Naive B cell (primary cell): ENCODE data around the gene ANKS3. TPM values are rescaled to one million over a fixed set of nuclear protein-coding genes. Genes with fewer than 3 reads are reported as not detected.

Source experiments
- ATAC-seq, 2 donors: fragments of 150-1000 bp; cut with Tn5 transposase; 2 replicates each; pipeline ENCODE4 v1.10.0; 2021; ENCODE audit warnings: low read depth in 2 of 2, mild to moderate bottlenecking in 2 of 2, moderate library complexity in 2 of 2
- DNase-seq: peaks from one replicate; pipeline ENCODE4 v3.0.0; 2022
- H3K27ac Mint-ChIP-seq, 6 donors: one replicate each; pipeline ENCODE4 v1.8.0; 2020 to 2022; ENCODE audit warnings: mild to moderate bottlenecking in 6 of 6, mixed read lengths in 6 of 6, moderate library complexity in 5 of 6, inconsistent platforms in 2 of 6
- H3K27me3 Mint-ChIP-seq, 3 donors: one replicate each; pipeline ENCODE4 v1.8.0; 2021 to 2022; ENCODE audit warnings: mixed read lengths in 3 of 3, mild to moderate bottlenecking in 1 of 3
- H3K36me3 Mint-ChIP-seq, 2 donors: one replicate each; pipeline ENCODE4 v1.8.0; 2020 to 2022; ENCODE audit warnings: mixed read lengths in 2 of 2, inconsistent platforms in 1 of 2, mild to moderate bottlenecking in 1 of 2
- H3K4me1 Mint-ChIP-seq, 3 donors: one replicate each; pipeline ENCODE4 v1.8.0; 2020 to 2022; ENCODE audit warnings: mixed read lengths in 3 of 3, inconsistent platforms in 1 of 3, mild to moderate bottlenecking in 1 of 3, moderate library complexity in 1 of 3
- H3K4me3 Mint-ChIP-seq, 8 donors: one replicate each; pipeline ENCODE4 v1.8.0; 2020 to 2022; ENCODE audit warnings: mild to moderate bottlenecking in 8 of 8, mixed read lengths in 8 of 8, moderate library complexity in 8 of 8, inconsistent platforms in 2 of 8
- H3K9me3 Mint-ChIP-seq, 7 donors: one replicate each; pipeline ENCODE4 v1.8.0; 2020 to 2022; ENCODE audit warnings: mixed read lengths in 7 of 7, mild to moderate bottlenecking in 5 of 7, inconsistent platforms in 2 of 7, moderate library complexity in 1 of 7
- polyA plus RNA-seq, 6 donors: library from polyadenylated mRNA; unstranded; fragments of 300-500 nt; fragmentation: Illumina TruSeq; gene quantifications; one replicate each; pipeline ENCODE4 v1.2.3, GENCODE V29; 2021; ENCODE audit warnings: low read depth in 6 of 6

Gene ANKS3
- polyA plus RNA-seq, 6 donors from 2014 or later: 3.9 to 8.3 (median 4.4) TPM; not detected in 1

- peak overlapping the region; percentile 92 to 98 (median 94) for H3K4me3 Mint-ChIP-seq
- H3K9me3 Mint-ChIP-seq: no peaks in the 10 kb centered on the region
- no peaks in the 10 kb centered on the region for H3K27me3 Mint-ChIP-seq
- no peaks in the 10 kb centered on the region for H3K36me3 Mint-ChIP-seq
- DNase-seq (no peak), ATAC-seq (no peak)
- peak overlapping the region in 4 of 6 donors; percentile 78 to 86 (median 86) for H3K27ac Mint-ChIP-seq
- peaks cover 11 to 24% (median 21%) of the 10 kb centered on the region in 3 donors for H3K4me1 Mint-ChIP-seq
These were observed 794 bp downstream of the ANKS3 start for GRCh38 chr16:4733211-4733742.

DNA sequence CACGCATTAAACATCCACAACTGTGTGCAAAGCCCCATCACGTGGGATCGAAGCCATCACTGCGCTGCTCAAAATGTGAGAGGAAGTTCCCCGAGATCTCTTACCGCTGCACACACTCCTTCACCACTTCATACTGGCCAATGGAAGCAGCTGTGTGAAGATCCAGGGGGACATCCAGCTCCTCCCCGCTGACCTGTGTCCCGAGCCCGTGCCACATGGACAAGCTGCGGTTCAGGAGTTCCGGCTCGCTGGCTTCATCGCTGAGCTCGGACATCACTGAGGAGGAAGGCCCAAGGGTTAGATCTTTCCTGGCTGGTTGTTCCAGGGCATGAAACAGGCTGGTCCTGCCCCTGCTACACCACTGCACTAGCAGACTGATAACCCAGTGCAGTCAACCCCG, 4.2 kb downstream of the ANKS3 start:
- ATAC-seq (no peak), DNase-seq (no peak)
- Mint-ChIP-seq H3K9me3 (no peaks in the 10 kb centered on the region), H3K27ac (no peak overlapping the region), H3K4me1 (peaks cover 5 to 18% (median 12%) of the 10 kb centered on the region in 3 donors), H3K36me3 (peaks cover 0 to 4% of the 10 kb centered on the region in 2 donors), H3K4me3 (peak overlapping the region in 1 of 8 donors; percentile 27), H3K27me3 (no peaks in the 10 kb centered on the region)

- peaks cover 5 to 9% (median 7%) of the 10 kb centered on the region in 3 donors for H3K4me1 Mint-ChIP-seq
- H3K27ac Mint-ChIP-seq: peak overlapping the region in 1 of 6 donors; percentile 67
- no peaks in the 10 kb centered on the region for H3K27me3 Mint-ChIP-seq
- DNase-seq (no peak), ATAC-seq (no peak)
- H3K36me3 Mint-ChIP-seq: peaks cover 0 to 7% of the 10 kb centered on the region in 2 donors
- no peaks in the 10 kb centered on the region for H3K9me3 Mint-ChIP-seq
- H3K4me3 Mint-ChIP-seq: no peak overlapping the region
These were observed 5.4 kb downstream of the ANKS3 start for GRCh38 chr16:4728676-4729075.

DNA sequence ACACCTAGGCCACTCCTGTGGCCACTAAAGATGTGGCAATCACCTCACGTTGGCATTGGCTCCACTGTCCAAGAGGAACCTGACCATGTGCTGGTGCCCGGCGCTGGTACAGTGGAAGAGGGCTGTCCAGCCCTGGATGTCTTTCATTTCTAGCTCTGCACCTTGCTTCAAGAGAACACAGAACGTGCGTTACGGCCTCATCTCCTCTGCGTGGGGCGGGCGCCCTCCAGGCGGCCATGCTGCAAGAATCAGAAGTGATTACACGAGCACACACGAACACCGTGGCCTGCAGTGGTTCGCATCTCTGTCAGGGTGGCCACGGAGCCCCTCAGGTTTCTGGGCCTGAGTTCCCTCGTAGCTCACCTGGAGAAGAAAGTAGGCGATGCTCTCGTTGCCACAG, 7.5 kb downstream of the ANKS3 start:
- H3K4me3 Mint-ChIP-seq: no peak overlapping the region
- ATAC-seq (no peak), DNase-seq (no peak)
- no peak overlapping the region for H3K27ac Mint-ChIP-seq
- no peaks in the 10 kb centered on the region for H3K27me3 Mint-ChIP-seq
- H3K36me3 Mint-ChIP-seq: peaks cover 0 to 7% of the 10 kb centered on the region in 2 donors
- H3K9me3 Mint-ChIP-seq: no peaks in the 10 kb centered on the region
- no peaks in the 10 kb centered on the region for H3K4me1 Mint-ChIP-seq

- H3K4me1 Mint-ChIP-seq: no peaks in the 10 kb centered on the region
- H3K4me3 Mint-ChIP-seq: no peak overlapping the region
- no peaks in the 10 kb centered on the region for H3K27me3 Mint-ChIP-seq
- no peak for DNase-seq
- peaks cover 0 to 7% of the 10 kb centered on the region in 2 donors for H3K36me3 Mint-ChIP-seq
- H3K27ac Mint-ChIP-seq: peak overlapping the region in 2 of 6 donors; percentile 29 to 41
- no peaks in the 10 kb centered on the region for H3K9me3 Mint-ChIP-seq
- no peak for ATAC-seq
These were observed 9.3 kb downstream of the ANKS3 start for GRCh38 chr16:4724661-4725270.

DNA sequence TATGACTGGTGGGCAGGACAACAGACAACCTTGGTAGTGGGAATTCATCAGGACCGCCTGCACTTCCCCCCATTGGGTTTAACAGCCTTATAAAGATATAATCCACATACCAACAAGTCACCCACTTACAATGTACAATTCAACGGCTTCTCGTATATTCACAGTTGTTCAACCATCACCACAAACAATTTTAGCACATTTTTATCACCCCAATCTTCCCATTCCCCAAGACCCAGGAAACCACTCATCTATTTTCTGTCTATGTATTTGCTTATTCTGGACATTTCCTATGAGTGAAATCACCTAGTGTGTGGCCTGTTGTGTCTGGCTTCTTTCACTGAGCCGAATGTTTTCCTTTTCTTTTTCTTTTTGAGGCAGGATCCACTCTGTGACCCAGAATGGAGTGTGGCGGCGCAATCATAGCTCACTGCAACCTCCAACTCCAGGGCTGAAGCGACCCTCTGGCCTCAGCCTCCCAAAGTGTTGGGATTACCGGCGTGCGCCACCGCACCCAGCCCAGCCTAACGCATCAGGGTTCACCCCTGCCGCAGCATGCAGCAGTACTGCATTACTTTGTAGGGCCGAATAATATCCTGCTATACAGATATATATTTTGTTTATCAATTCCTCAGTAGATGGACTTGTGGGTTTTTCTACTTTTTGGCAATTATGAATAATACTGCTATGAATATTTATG, 10.9 kb downstream of the ANKS3 start:
- Mint-ChIP-seq H3K27ac (peak overlapping the region in 1 of 6 donors; percentile 9), H3K9me3 (no peaks in the 10 kb centered on the region), H3K4me3 (no peak overlapping the region), H3K36me3 (peaks cover 0 to 7% of the 10 kb centered on the region in 2 donors), H3K4me1 (peaks cover 5 to 13% (median 12%) of the 10 kb centered on the region in 3 donors), H3K27me3 (no peaks in the 10 kb centered on the region)
- no peak for ATAC-seq
- no peak for DNase-seq

- H3K36me3 Mint-ChIP-seq: peaks cover 0 to 4% of the 10 kb centered on the region in 2 donors
- no peak for DNase-seq
- no peak overlapping the region for H3K4me3 Mint-ChIP-seq
- H3K4me1 Mint-ChIP-seq: peaks cover 5 to 14% (median 13%) of the 10 kb centered on the region in 3 donors
- ATAC-seq: no peak
- H3K9me3 Mint-ChIP-seq: no peaks in the 10 kb centered on the region
- no peaks in the 10 kb centered on the region for H3K27me3 Mint-ChIP-seq
- H3K27ac Mint-ChIP-seq: peak overlapping the region in 2 of 6 donors; percentile 7 to 32
These were observed 15.6 kb downstream of the ANKS3 start for GRCh38 chr16:4718466-4718865.

- no peak for DNase-seq
- no peak for ATAC-seq
- Mint-ChIP-seq H3K27ac (no peak overlapping the region), H3K4me3 (no peak overlapping the region), H3K36me3 (peaks cover 7 to 8% of the 10 kb centered on the region in 2 donors), H3K9me3 (no peaks in the 10 kb centered on the region), H3K4me1 (peaks cover 5 to 14% (median 13%) of the 10 kb centered on the region in 3 donors), H3K27me3 (no peaks in the 10 kb centered on the region)
These were observed 19.1 kb downstream of the ANKS3 start for GRCh38 chr16:4714996-4715395.

GRCh38 chr16:4713663-4714501, 20.2 kb downstream of the ANKS3 start:
- Mint-ChIP-seq H3K27ac (peak overlapping the region in 1 of 6 donors; percentile 22), H3K36me3 (peaks cover 7 to 15% of the 10 kb centered on the region in 2 donors), H3K4me3 (peak overlapping the region in 2 of 8 donors; percentile 5 to 59), H3K9me3 (no peaks in the 10 kb centered on the region), H3K27me3 (no peaks in the 10 kb centered on the region), H3K4me1 (peaks cover 3 to 7% (median 7%) of the 10 kb centered on the region in 3 donors)
- DNase-seq: no peak
- no peak for ATAC-seq

DNA sequence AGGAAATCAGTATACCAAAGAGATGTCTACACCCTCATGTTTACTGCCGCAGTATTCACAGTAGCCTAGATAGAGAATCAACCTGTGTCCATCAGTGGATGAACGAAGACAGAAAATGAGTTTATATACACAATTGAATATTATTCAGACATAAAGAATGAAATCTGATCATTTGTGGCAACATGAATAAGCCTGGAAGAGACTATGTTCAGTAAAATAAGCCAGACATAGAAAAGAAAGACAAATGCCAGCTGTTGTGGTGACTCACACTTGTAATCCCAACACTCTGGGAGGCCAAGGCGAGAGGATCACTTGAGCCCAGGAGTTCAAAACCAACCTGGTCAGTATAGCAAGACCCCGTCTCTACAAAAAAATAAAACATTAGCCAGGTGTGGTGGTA, 24.6 kb downstream of the ANKS3 start:
- Mint-ChIP-seq H3K36me3 (peaks cover 7 to 11% of the 10 kb centered on the region in 2 donors), H3K4me1 (peaks cover 0 to 5% (median 0%) of the 10 kb centered on the region in 3 donors), H3K27me3 (no peaks in the 10 kb centered on the region), H3K4me3 (no peak overlapping the region), H3K9me3 (no peaks in the 10 kb centered on the region), H3K27ac (no peak overlapping the region)
- ATAC-seq (no peak), DNase-seq (no peak)

- no peaks in the 10 kb centered on the region for H3K9me3 Mint-ChIP-seq
- no peak for ATAC-seq
- DNase-seq: no peak
- no peaks in the 10 kb centered on the region for H3K27me3 Mint-ChIP-seq
- H3K36me3 Mint-ChIP-seq: peaks cover 0 to 11% of the 10 kb centered on the region in 2 donors
- peaks cover 0 to 5% (median 0%) of the 10 kb centered on the region in 3 donors for H3K4me1 Mint-ChIP-seq
- no peak overlapping the region for H3K4me3 Mint-ChIP-seq
- H3K27ac Mint-ChIP-seq: peak overlapping the region in 1 of 6 donors; percentile 46
These were observed 27.2 kb downstream of the ANKS3 start for GRCh38 chr16:4706871-4707270.

- DNase-seq (no peak), ATAC-seq (no peak)
- no peak overlapping the region for H3K27ac Mint-ChIP-seq
- H3K4me3 Mint-ChIP-seq: no peak overlapping the region
- no peaks in the 10 kb centered on the region for H3K9me3 Mint-ChIP-seq
- peaks cover 0 to 7% of the 10 kb centered on the region in 2 donors for H3K36me3 Mint-ChIP-seq
- peaks cover 0 to 5% (median 0%) of the 10 kb centered on the region in 3 donors for H3K4me1 Mint-ChIP-seq
- H3K27me3 Mint-ChIP-seq: no peaks in the 10 kb centered on the region
These were observed 29.2 kb downstream of the ANKS3 start for GRCh38 chr16:4704913-4705312.

- H3K9me3 Mint-ChIP-seq: no peaks in the 10 kb centered on the region
- H3K27ac Mint-ChIP-seq: no peak overlapping the region
- DNase-seq (no peak), ATAC-seq (no peak)
- no peak overlapping the region for H3K4me3 Mint-ChIP-seq
- peaks cover 0 to 5% (median 0%) of the 10 kb centered on the region in 3 donors for H3K4me1 Mint-ChIP-seq
- H3K36me3 Mint-ChIP-seq: peaks cover 0 to 3% of the 10 kb centered on the region in 2 donors
- no peaks in the 10 kb centered on the region for H3K27me3 Mint-ChIP-seq
These were observed 29.6 kb downstream of the ANKS3 start for GRCh38 chr16:4704491-4704890.
